Fibroblast of skin of right quadriceps (primary cell): ENCODE data around the gene FOXN4.
"Not testable (repeated sequence)": the region's sequence is repeated elsewhere in the genome, so short reads cannot be mapped to it uniquely, and the experiment has no call there.

Source experiments
- DNase-seq: peaks from one replicate; pipeline ENCODE4 v3.0.0-alpha.2; 2013

FOXN4 gene

GRCh38 chr12:109308534-109309380, at the start of gene FOXN4:
Gene FOXN4 (minus strand): TSS chr12:109309284. CDS start chr12:109308321, 963 bp downstream.
- no peak for DNase-seq

GRCh38 chr12:109358154-109358869, 49.2 kb upstream of the FOXN4 start:
- no peak for DNase-seq

- DNase-seq, result no peak
Observed at GRCh38 chr12:109357032-109357431, 47.9 kb upstream of the FOXN4 start.

- DNase-seq, result no peak
Observed at GRCh38 chr12:109356577-109356976, 47.5 kb upstream of the FOXN4 start.

- DNase-seq, result no peak
Observed at GRCh38 chr12:109352184-109352583, 43.1 kb upstream of the FOXN4 start.

GRCh38 chr12:109347589-109347988, 38.5 kb upstream of the FOXN4 start, which contains the start of gene MYO1H:
Gene MYO1H (plus strand): TSS chr12:109347900. CDS start chr12:109347961, 61 bp downstream.
- no peak for DNase-seq

- no peak for DNase-seq
Observed at GRCh38 chr12:109346920-109347319, 37.8 kb upstream of the FOXN4 start.

- DNase-seq, result no peak
Observed at GRCh38 chr12:109345428-109345827, 36.3 kb upstream of the FOXN4 start.

GRCh38 chr12:109343677-109344076, 34.6 kb upstream of the FOXN4 start:
- no peak for DNase-seq

GRCh38 chr12:109336593-109336992, 27.5 kb upstream of the FOXN4 start:
- DNase-seq, result no peak

GRCh38 chr12:109334887-109335286, 25.8 kb upstream of the FOXN4 start:
- no peak for DNase-seq

GRCh38 chr12:109331301-109331952, 22.3 kb upstream of the FOXN4 start:
- DNase-seq, result no peak

- DNase-seq, result no peak
Observed at GRCh38 chr12:109330282-109331230, 21.5 kb upstream of the FOXN4 start.

GRCh38 chr12:109329686-109330085, 20.6 kb upstream of the FOXN4 start:
- no peak for DNase-seq

GRCh38 chr12:109329003-109329402, 19.9 kb upstream of the FOXN4 start:
- no peak for DNase-seq

- DNase-seq, result not testable (repeated sequence)
Observed at GRCh38 chr12:109321294-109321693, 12.2 kb upstream of the FOXN4 start.

- DNase-seq, result no peak
Observed at GRCh38 chr12:109310247-109311125, 1.4 kb upstream of the FOXN4 start.

GRCh38 chr12:109309381-109310246, 530 bp upstream of the FOXN4 start:
- DNase-seq, result no peak

GRCh38 chr12:109307051-109307450, 2.0 kb downstream of the FOXN4 start:
- no peak for DNase-seq

GRCh38 chr12:109305547-109305946, 3.5 kb downstream of the FOXN4 start:
- no peak for DNase-seq
